Measurements from ENCODE around the gene ATAD3B.

GRCh38 chr1:1428174-1428573 is 43.4 kb upstream of the ATAD3B start:
- TF ChIP-seq CREM (CRISPR knock-in tag; IDR thresholded peaks at IDR 0.05) (no peak), ZNF138 (CRISPR knock-in tag; conservative IDR thresholded peaks at IDR 0.05) (no peak), RELA (CRISPR knock-in tag; IDR thresholded peaks at IDR 0.05; ENCODE audit: borderline replicate concordance) (no peak), MAX (CRISPR knock-in tag; IDR thresholded peaks at IDR 0.05) (no peak), PRDM15 (CRISPR knock-in tag; IDR thresholded peaks at IDR 0.05) (no peak), SMAD4 (CRISPR knock-in tag; IDR thresholded peaks at IDR 0.05) (no peak), TEAD1 (CRISPR knock-in tag; IDR thresholded peaks at IDR 0.05) (no peak), CBFB (CRISPR knock-in tag; IDR thresholded peaks at IDR 0.05; ENCODE audit: low read depth) (no peak)
- TF ChIP-seq, protein P1, sequence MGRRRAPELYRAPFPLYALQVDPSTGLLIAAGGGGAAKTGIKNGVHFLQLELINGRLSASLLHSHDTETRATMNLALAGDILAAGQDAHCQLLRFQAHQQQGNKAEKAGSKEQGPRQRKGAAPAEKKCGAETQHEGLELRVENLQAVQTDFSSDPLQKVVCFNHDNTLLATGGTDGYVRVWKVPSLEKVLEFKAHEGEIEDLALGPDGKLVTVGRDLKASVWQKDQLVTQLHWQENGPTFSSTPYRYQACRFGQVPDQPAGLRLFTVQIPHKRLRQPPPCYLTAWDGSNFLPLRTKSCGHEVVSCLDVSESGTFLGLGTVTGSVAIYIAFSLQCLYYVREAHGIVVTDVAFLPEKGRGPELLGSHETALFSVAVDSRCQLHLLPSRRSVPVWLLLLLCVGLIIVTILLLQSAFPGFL (CRISPR knock-in tag; IDR thresholded peaks at IDR 0.05; ENCODE audit: borderline replicate concordance): no peak
- TF ChIP-seq, protein P2, sequence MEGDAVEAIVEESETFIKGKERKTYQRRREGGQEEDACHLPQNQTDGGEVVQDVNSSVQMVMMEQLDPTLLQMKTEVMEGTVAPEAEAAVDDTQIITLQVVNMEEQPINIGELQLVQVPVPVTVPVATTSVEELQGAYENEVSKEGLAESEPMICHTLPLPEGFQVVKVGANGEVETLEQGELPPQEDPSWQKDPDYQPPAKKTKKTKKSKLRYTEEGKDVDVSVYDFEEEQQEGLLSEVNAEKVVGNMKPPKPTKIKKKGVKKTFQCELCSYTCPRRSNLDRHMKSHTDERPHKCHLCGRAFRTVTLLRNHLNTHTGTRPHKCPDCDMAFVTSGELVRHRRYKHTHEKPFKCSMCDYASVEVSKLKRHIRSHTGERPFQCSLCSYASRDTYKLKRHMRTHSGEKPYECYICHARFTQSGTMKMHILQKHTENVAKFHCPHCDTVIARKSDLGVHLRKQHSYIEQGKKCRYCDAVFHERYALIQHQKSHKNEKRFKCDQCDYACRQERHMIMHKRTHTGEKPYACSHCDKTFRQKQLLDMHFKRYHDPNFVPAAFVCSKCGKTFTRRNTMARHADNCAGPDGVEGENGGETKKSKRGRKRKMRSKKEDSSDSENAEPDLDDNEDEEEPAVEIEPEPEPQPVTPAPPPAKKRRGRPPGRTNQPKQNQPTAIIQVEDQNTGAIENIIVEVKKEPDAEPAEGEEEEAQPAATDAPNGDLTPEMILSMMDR (IDR thresholded peaks at IDR 0.05): no peak
- TF ChIP-seq, protein P3, sequence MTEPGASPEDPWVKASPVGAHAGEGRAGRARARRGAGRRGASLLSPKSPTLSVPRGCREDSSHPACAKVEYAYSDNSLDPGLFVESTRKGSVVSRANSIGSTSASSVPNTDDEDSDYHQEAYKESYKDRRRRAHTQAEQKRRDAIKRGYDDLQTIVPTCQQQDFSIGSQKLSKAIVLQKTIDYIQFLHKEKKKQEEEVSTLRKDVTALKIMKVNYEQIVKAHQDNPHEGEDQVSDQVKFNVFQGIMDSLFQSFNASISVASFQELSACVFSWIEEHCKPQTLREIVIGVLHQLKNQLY (CRISPR knock-in tag; IDR thresholded peaks at IDR 0.05): no peak

Data from WTC11 (cell line).